GM10266 (cell line): ENCODE measurements around the gene FKBP2.

Experiments
- DNase-seq: peaks from one replicate; pipeline ENCODE4 v3.0.0; 2012; ENCODE audit errors: extremely low spot score
- CTCF ChIP-seq: IDR thresholded peaks from 2 replicates; pipeline ENCODE4 v1.5.1; 2012; ENCODE audit warnings: mild to moderate bottlenecking, low read depth; ENCODE audit not compliant: control insufficient read depth, insufficient read depth; ENCODE audit errors: missing control alignments

The FKBP2 gene

GRCh38 chr11:64290352-64291261, 49.7 kb downstream of the FKBP2 start:
- no peak for DNase-seq
- TF ChIP-seq CTCF, result no peak

GRCh38 chr11:64291262-64291751, 50.4 kb downstream of the FKBP2 start, which contains the start of gene KCNK4:
Gene KCNK4, plus strand, starts transcription at chr11:64291302. Its CDS starts 1,717 bp downstream, at chr11:64293019.
- no peak for DNase-seq

GRCh38 chr11:64291752-64292459, 51.0 kb downstream of the FKBP2 start:
- TF ChIP-seq CTCF, result no peak
- no peak for DNase-seq

More at GRCh38 chr11:64291262-64291751, 50.4 kb downstream of the FKBP2 start, which contains the start of gene KCNK4:
- no peak for TF ChIP-seq CTCF

- TF ChIP-seq CTCF, result no peak
- no peak for DNase-seq
Measured at GRCh38 chr11:64292460-64293254, 51.8 kb downstream of the FKBP2 start.
